A673 (cell line): ENCODE results near the gene OR8A1.

ENCODE experiments used
- CTCF ChIP-seq: fragments of 300-800, 200-600 bp; sonication (generic); conservative IDR thresholded peaks from 2 replicates; pipeline ENCODE4 v1.5.1; 2017; ENCODE audit warnings: low read depth, mild to moderate bottlenecking, antibody characterized with exemption, low read length, moderate library complexity, mixed read lengths
- EZH2 ChIP-seq: fragments of 200-600 bp; sonication (generic); IDR thresholded peaks from 2 replicates; pipeline ENCODE4 v1.6.1; 2017; ENCODE audit warnings: borderline replicate concordance, low read depth, mild to moderate bottlenecking, mixed read lengths, antibody characterized with exemption, low read length; ENCODE audit not compliant: poor library complexity, severe bottlenecking

- TF ChIP-seq EZH2 (no peak), CTCF (no peak)
Measured at GRCh38 chr11:124551987-124552386, 17.8 kb upstream of the OR8A1 start.
